ENCODE results near the gene RBBP5.

Gene RBBP5

GRCh38 chr1:205129447-205130029 lies 7.8 kb upstream of the RBBP5 start:
- DNase-seq, result no peak

- no peak for DNase-seq
These were observed 6.3 kb upstream of the RBBP5 start for GRCh38 chr1:205128050-205128449.

- peak in 1 of 2 donors; percentile 39 for DNase-seq
These were observed 5.9 kb upstream of the RBBP5 start for GRCh38 chr1:205127646-205128045.

GRCh38 chr1:205124726-205125125 lies 2.9 kb upstream of the RBBP5 start:
- DNase-seq, result no peak

GRCh38 chr1:205122489-205122882 lies 708 bp upstream of the RBBP5 start:
- no peak for DNase-seq

- DNase-seq, result no peak
These were observed 3.0 kb downstream of the RBBP5 start for GRCh38 chr1:205118752-205119151.

GRCh38 chr1:205111354-205111753 lies 10.4 kb downstream of the RBBP5 start:
- no peak for DNase-seq

- DNase-seq, result no peak
These were observed 12.1 kb downstream of the RBBP5 start for GRCh38 chr1:205109711-205110110.

GRCh38 chr1:205109269-205109668 lies 12.5 kb downstream of the RBBP5 start:
- no peak for DNase-seq

GRCh38 chr1:205108464-205108863 lies 13.3 kb downstream of the RBBP5 start:
- no peak for DNase-seq

GRCh38 chr1:205107327-205107726 lies 14.5 kb downstream of the RBBP5 start:
- no peak for DNase-seq

GRCh38 chr1:205102404-205102803 lies 19.4 kb downstream of the RBBP5 start:
- no peak for DNase-seq

GRCh38 chr1:205098242-205098641 lies 23.5 kb downstream of the RBBP5 start:
- no peak for DNase-seq

GRCh38 chr1:205095422-205095821 lies 26.4 kb downstream of the RBBP5 start:
- DNase-seq, result no peak

- no peak for DNase-seq
These were observed 30.6 kb downstream of the RBBP5 start for GRCh38 chr1:205091043-205091740.

GRCh38 chr1:205088341-205088740 lies 33.4 kb downstream of the RBBP5 start:
- DNase-seq, result no peak

- DNase-seq, result no peak
These were observed 37.4 kb downstream of the RBBP5 start, which contains the start of gene TMEM81 for GRCh38 chr1:205084360-205084759. TMEM81 (minus strand) TSS chr1:205084460; CDS start chr1:205084320, 140 bp downstream.

GRCh38 chr1:205082431-205082830 lies 39.3 kb downstream of the RBBP5 start:
- no peak for DNase-seq

GRCh38 chr1:205077934-205078311 lies 43.9 kb downstream of the RBBP5 start:
- no peak for DNase-seq

- DNase-seq, result no peak
These were observed 44.4 kb downstream of the RBBP5 start for GRCh38 chr1:205077158-205077933.

GRCh38 chr1:205076245-205076761 lies 45.5 kb downstream of the RBBP5 start:
- DNase-seq, result no peak

GRCh38 chr1:205075642-205076155 lies 46.1 kb downstream of the RBBP5 start:
- DNase-seq, result no peak

GRCh38 chr1:205074513-205074912 lies 47.3 kb downstream of the RBBP5 start:
- DNase-seq, result no peak

- DNase-seq, result no peak
These were observed 47.7 kb downstream of the RBBP5 start for GRCh38 chr1:205074084-205074483.

All from inflammatory macrophage treated with lipopolysaccharide for 1 hour (primary cell).